Karpas-422 (cell line): Measurements from ENCODE around the gene INTS11. TPM values are rescaled to one million over a fixed set of nuclear protein-coding genes. Genes with fewer than 3 reads are reported as not detected.

Experiments
- DNase-seq: peaks from one replicate; pipeline ENCODE4 v3.0.0-alpha.2; 2015
- H2AFZ ChIP-seq: fragments of 200-600 bp; sonication (generic); 2 replicates; pipeline ENCODE4 v1.6.1; 2014; ENCODE audit warnings: antibody characterized with exemption, low read length, mixed read lengths
- H3K27ac ChIP-seq: fragments of 200-600 bp; sonication (generic); 2 replicates; pipeline ENCODE4 v1.5.1; 2014; ENCODE audit warnings: mild to moderate bottlenecking, low read length, moderate library complexity
- H3K27me3 ChIP-seq: fragments of 200-600 bp; sonication (generic); 2 replicates; pipeline ENCODE4 v1.6.1; 2014; ENCODE audit warnings: low read length, mixed read lengths
- H3K36me3 ChIP-seq: fragments of 200-600 bp; sonication (generic); 2 replicates; pipeline ENCODE4 v1.6.1; 2014; ENCODE audit warnings: low read length, mixed read lengths; ENCODE audit not compliant: insufficient read depth
- H3K4me1 ChIP-seq: fragments of 200-600 bp; sonication (generic); 2 replicates; pipeline ENCODE4 v1.6.1; 2014; ENCODE audit warnings: mild to moderate bottlenecking, low read length, mixed read lengths
- H3K4me2 ChIP-seq: fragments of 200-600 bp; sonication (generic); 2 replicates; pipeline ENCODE4 v1.6.1; 2014; ENCODE audit warnings: low read length, low read depth, mild to moderate bottlenecking; ENCODE audit not compliant: poor library complexity, severe bottlenecking
- H3K4me3 ChIP-seq: fragments of 200-600 bp; sonication (generic); 2 replicates; pipeline ENCODE4 v1.5.1; 2014; ENCODE audit warnings: mild to moderate bottlenecking, antibody characterized with exemption, low read length, mixed read lengths
- H3K79me2 ChIP-seq: fragments of 200-600 bp; sonication (generic); 2 replicates; pipeline ENCODE4 v1.6.1; 2014; ENCODE audit warnings: mild to moderate bottlenecking, low read length, mixed read lengths
- H3K9ac ChIP-seq: fragments of 200-600 bp; sonication (generic); 2 replicates; pipeline ENCODE4 v1.6.0; 2014; ENCODE audit warnings: low read length
- H3K9me2 ChIP-seq: fragments of 200-600 bp; sonication (generic), shearing (Covaris generic); replicated peaks from 2 replicates; pipeline ENCODE4 v1.6.0; 2014; ENCODE audit warnings: mild to moderate bottlenecking, low read length, moderate library complexity; ENCODE audit not compliant: insufficient read depth
- H3K9me3 ChIP-seq: fragments of 300-700, 200-600 bp; sonication (generic); 2 replicates; pipeline ENCODE4 v1.6.1; 2014; ENCODE audit warnings: low read length, mixed read lengths
- H4K20me1 ChIP-seq: fragments of 200-600 bp; sonication (generic); 2 replicates; pipeline ENCODE4 v1.6.1; 2014; ENCODE audit warnings: mild to moderate bottlenecking, antibody characterized with exemption, low read length, low read depth; ENCODE audit not compliant: insufficient read depth
- total RNA-seq: library from RNA; depleted of rRNA; stranded (reverse); fragments of >200 nt; shearing (Covaris generic); gene quantifications from 2 replicates; pipeline ENCODE4 v1.2.3, GENCODE V29; 2014; ENCODE audit warnings: low replicate concordance

Gene INTS11
- total RNA-seq, 1 experiment from 2014 or later = 69.8 TPM

GRCh38 chr1:1274931-1275431, 49.5 kb downstream of the INTS11 start:
- Histone ChIP-seq H3K9me3 (no peaks in the 10 kb centered on the region), H3K36me3 (no peaks in the 10 kb centered on the region), H3K4me1 (peaks cover 34% of the 10 kb centered on the region), H3K79me2 (peaks cover 36% of the 10 kb centered on the region), H2AFZ (no peak overlapping the region), H4K20me1 (peaks cover 31% of the 10 kb centered on the region; the same call in 1 of the 2 replicates), H3K9ac (peak overlapping the region; percentile 87; the same call in 1 of the 2 replicates), H3K27me3 (no peaks in the 10 kb centered on the region), H3K9me2 (no peaks in the 10 kb centered on the region), H3K4me3 (peak overlapping the region; percentile 79; the same call in 1 of the 2 replicates), H3K27ac (no peak overlapping the region), H3K4me2 (peak overlapping the region; percentile 94)
- no peak for DNase-seq

- Histone ChIP-seq H3K9ac (peak overlapping the region; percentile 87), H3K27me3 (no peaks in the 10 kb centered on the region)
Measured at GRCh38 chr1:1274299-1274930, 50.0 kb downstream of the INTS11 start.

GRCh38 chr1:1273512-1274298, 50.8 kb downstream of the INTS11 start, which contains the start of gene UBE2J2:
TSS of gene UBE2J2 (minus strand) at chr1:1273854. CDS start at chr1:1267992, 5,862 bp downstream.
- Histone ChIP-seq H3K79me2 (peaks cover 45% of the 10 kb centered on the region), H3K4me1 (peaks cover 34% of the 10 kb centered on the region), H2AFZ (peak within 1 kb of the TSS; percentile 95), H3K27me3 (no peaks in the 10 kb centered on the region), H3K9me3 (no peaks in the 10 kb centered on the region), H3K9me2 (no peaks in the 10 kb centered on the region), H4K20me1 (peaks cover 35% of the 10 kb centered on the region; the same call in 1 of the 2 replicates), H3K27ac (peak within 1 kb of the TSS; percentile 29; the same call in 1 of the 2 replicates), H3K9ac (peak within 1 kb of the TSS; percentile 99), H3K4me2 (peak within 1 kb of the TSS; percentile 99), H3K36me3 (no peaks in the 10 kb centered on the region), H3K4me3 (peak within 1 kb of the TSS; percentile 98)
- peak; percentile 96 for DNase-seq

More at GRCh38 chr1:1274299-1274930, 50.0 kb downstream of the INTS11 start:
- Histone ChIP-seq H3K27ac (no peak overlapping the region), H3K36me3 (no peaks in the 10 kb centered on the region), H3K9me3 (no peaks in the 10 kb centered on the region), H3K79me2 (peaks cover 42% of the 10 kb centered on the region), H3K4me2 (peak overlapping the region; percentile 94), H3K4me3 (peak overlapping the region; percentile 79), H3K9me2 (no peaks in the 10 kb centered on the region), H2AFZ (peak overlapping the region; percentile 95), H3K4me1 (peaks cover 34% of the 10 kb centered on the region), H4K20me1 (peaks cover 35% of the 10 kb centered on the region; the same call in 1 of the 2 replicates)
- no peak for DNase-seq

GRCh38 chr1:1273209-1273511, 51.3 kb downstream of the INTS11 start:
- peaks cover 39% of the 10 kb centered on the region; the same call in 1 of the 2 replicates for H4K20me1 ChIP-seq
- peak overlapping the region; percentile 29; the same call in 1 of the 2 replicates for H3K27ac ChIP-seq
- H3K36me3 ChIP-seq = no peaks in the 10 kb centered on the region
- no peak for DNase-seq
- H3K9me2 ChIP-seq = no peaks in the 10 kb centered on the region
- peaks cover 50% of the 10 kb centered on the region for H3K79me2 ChIP-seq
- peaks cover 34% of the 10 kb centered on the region for H3K4me1 ChIP-seq
- no peaks in the 10 kb centered on the region for H3K9me3 ChIP-seq
- H3K4me3 ChIP-seq = peak overlapping the region; percentile 98
- H3K4me2 ChIP-seq = peak overlapping the region; percentile 99
- no peaks in the 10 kb centered on the region for H3K27me3 ChIP-seq
- H2AFZ ChIP-seq = no peak overlapping the region
- peak overlapping the region; percentile 99 for H3K9ac ChIP-seq

- Histone ChIP-seq H3K4me1 (peaks cover 34% of the 10 kb centered on the region), H3K79me2 (peaks cover 56% of the 10 kb centered on the region), H2AFZ (no peak overlapping the region)
Measured at GRCh38 chr1:1272341-1273208, 51.9 kb downstream of the INTS11 start.

GRCh38 chr1:1270813-1271212, 53.6 kb downstream of the INTS11 start:
- peak overlapping the region; percentile 37; the same call in 1 of the 2 replicates for H3K4me3 ChIP-seq
- peaks cover 46% of the 10 kb centered on the region; the same call in 1 of the 2 replicates for H4K20me1 ChIP-seq
- no peak for DNase-seq
- no peaks in the 10 kb centered on the region for H3K9me3 ChIP-seq
- H3K27ac ChIP-seq = no peak overlapping the region
- no peaks in the 10 kb centered on the region for H3K9me2 ChIP-seq
- peaks cover 34% of the 10 kb centered on the region for H3K4me1 ChIP-seq
- no peaks in the 10 kb centered on the region for H3K27me3 ChIP-seq
- H3K4me2 ChIP-seq = peak overlapping the region; percentile 99
- peaks cover 61% of the 10 kb centered on the region for H3K79me2 ChIP-seq
- peak overlapping the region; percentile 39; the same call in 1 of the 2 replicates for H3K9ac ChIP-seq
- 0 out of 2 replicates have a peak, but pooled peaks cover 8% of the 10 kb centered on the region for H3K36me3 ChIP-seq
- H2AFZ ChIP-seq = no peak overlapping the region

More at GRCh38 chr1:1272341-1273208, 51.9 kb downstream of the INTS11 start:
- H3K27ac ChIP-seq = peak overlapping the region; percentile 29; the same call in 1 of the 2 replicates
- H3K9ac ChIP-seq = peak overlapping the region; percentile 99
- H3K27me3 ChIP-seq = no peaks in the 10 kb centered on the region
- H3K4me2 ChIP-seq = peak overlapping the region; percentile 99
- DNase-seq = peak; percentile 64
- H3K36me3 ChIP-seq = 0 out of 2 replicates have a peak, but pooled peaks cover under 1% of the 10 kb centered on the region
- H3K9me2 ChIP-seq = no peaks in the 10 kb centered on the region
- H3K9me3 ChIP-seq = no peaks in the 10 kb centered on the region
- H3K4me3 ChIP-seq = peak overlapping the region; percentile 98
- H4K20me1 ChIP-seq = peaks cover 44% of the 10 kb centered on the region; the same call in 1 of the 2 replicates

- Histone ChIP-seq H3K79me2 (peaks cover 58% of the 10 kb centered on the region), H3K9ac (no peak overlapping the region), H3K36me3 (peaks cover 11% of the 10 kb centered on the region; the same call in 1 of the 2 replicates), H3K9me3 (no peaks in the 10 kb centered on the region), H4K20me1 (peaks cover 51% of the 10 kb centered on the region; the same call in 1 of the 2 replicates), H3K4me1 (peaks cover 24% of the 10 kb centered on the region), H3K27me3 (no peaks in the 10 kb centered on the region), H3K27ac (no peak overlapping the region), H3K9me2 (no peaks in the 10 kb centered on the region), H2AFZ (no peak overlapping the region), H3K4me2 (no peak overlapping the region), H3K4me3 (no peak overlapping the region)
- DNase-seq = no peak
Measured at GRCh38 chr1:1268284-1268682, 56.2 kb downstream of the INTS11 start.
